HepG2 (cell line): ENCODE results near the gene HNRNPUL1. TPM values are rescaled to one million over a fixed set of nuclear protein-coding genes. Genes with fewer than 3 reads are reported as not detected.

Experiments
- KDM4B ChIP-seq: sonication (generic); formaldehyde crosslinking; IDR thresholded peaks from 2 replicates; pipeline ENCODE4 v1.4.0; 2020; ENCODE audit warnings: missing genetic modification reagents
- KDM5A ChIP-seq: fragments of 200-600 bp; sonication (generic); IDR thresholded peaks from 2 replicates; pipeline ENCODE4 v1.7.0; 2018; ENCODE audit warnings: antibody characterized with exemption, mild to moderate bottlenecking, low read length, borderline replicate concordance
- NFKBIZ ChIP-seq: IDR thresholded peaks from 2 replicates; pipeline ENCODE4 v1.6.1; 2018; ENCODE audit warnings: missing genetic modification reagents, missing compliant biosample characterization
- RARA ChIP-seq: IDR thresholded peaks from 2 replicates; pipeline ENCODE4 v1.6.1; 2016; ENCODE audit warnings: missing genetic modification reagents, missing compliant biosample characterization
- REXO4 ChIP-seq: sonication (generic); formaldehyde crosslinking; IDR thresholded peaks from 2 replicates; pipeline ENCODE4 v1.8.0; 2022; ENCODE audit warnings: missing genetic modification reagents, mild to moderate bottlenecking, borderline replicate concordance
- SIX1 ChIP-seq: sonication (generic); formaldehyde crosslinking; IDR thresholded peaks from 2 replicates; pipeline ENCODE4 v1.4.0; 2020; ENCODE audit warnings: missing genetic modification reagents, borderline replicate concordance
- ZNF460 ChIP-seq: sonication (generic); formaldehyde crosslinking; IDR thresholded peaks from 2 replicates; pipeline ENCODE4 v1.5.1; 2020; ENCODE audit warnings: missing genetic modification reagents, mild to moderate bottlenecking, borderline replicate concordance
- polyA plus RNA-seq, 8 experiments: library from polyadenylated mRNA; depleted of rRNA in 3 of 8; stranded (reverse) in 7 of 8; unstranded in 1 of 8; fragments of >200 nt; fragmentation: Illumina TruSeq in 4 of 8; extraction: Trizol in 4 of 8; gene quantifications; 2 replicates each; pipeline versions ENCODE4 v1.2.1 to v1.2.3, GENCODE V29; 2011 to 2016; ENCODE audit warnings: low read depth in 4 of 8, missing spikeins in 1 of 8, mixed read lengths in 1 of 8; ENCODE audit not compliant: insufficient read depth in 1 of 8
- total RNA-seq, 5 experiments: library from RNA; depleted of rRNA; stranded (reverse); fragments of >200 nt; fragmentation: Illumina TruSeq; extraction: Trizol; gene quantifications; 2 replicates each; pipeline ENCODE4 v1.2.3, GENCODE V29; 2016; ENCODE audit warnings: low read depth in 1 of 5
- TF ChIP-seq, protein P1 (sequence below): sonication (generic); formaldehyde crosslinking; IDR thresholded peaks from 2 replicates; pipeline ENCODE4 v1.5.1; 2020; ENCODE audit warnings: mild to moderate bottlenecking, missing genetic modification reagents, moderate library complexity
- TF ChIP-seq, protein P2 (sequence below): sonication (generic); formaldehyde crosslinking; IDR thresholded peaks from 2 replicates; pipeline ENCODE4 v1.4.0; 2020; ENCODE audit warnings: missing genetic modification reagents, mild to moderate bottlenecking, borderline replicate concordance
- TF ChIP-seq, protein P3 (sequence below), 2 experiments: IDR thresholded peaks; 2 replicates each; pipeline ENCODE4 v1.6.1; 2011 to 2012; ENCODE audit warnings: low read length in 2 of 2, borderline replicate concordance in 1 of 2, low read depth in 1 of 2, mild to moderate bottlenecking in 1 of 2, moderate library complexity in 1 of 2
- TF ChIP-seq, protein P4 (sequence below): sonication (generic); formaldehyde crosslinking; IDR thresholded peaks from 2 replicates; pipeline ENCODE4 v1.8.1; 2023; ENCODE audit warnings: mild to moderate bottlenecking, inconsistent platforms, moderate library complexity, missing genetic modification reagents, borderline replicate concordance
- TF ChIP-seq, protein P5 (sequence below): sonication (generic); formaldehyde crosslinking; IDR thresholded peaks from 2 replicates; pipeline ENCODE4 v1.5.1; 2020; ENCODE audit warnings: missing genetic modification reagents, mild to moderate bottlenecking, borderline replicate concordance
- TF ChIP-seq, protein P6 (sequence below): IDR thresholded peaks from 2 replicates; pipeline ENCODE4 v1.6.1; 2016; ENCODE audit warnings: missing compliant biosample characterization, missing genetic modification reagents, borderline replicate concordance

Gene HNRNPUL1
- total and polyA plus RNA-seq, 2 of the 13 experiments (the other 11 are each of a cell fraction or from before 2014, with no cell fraction given): 30.9 to 81.7 TPM

DNA sequence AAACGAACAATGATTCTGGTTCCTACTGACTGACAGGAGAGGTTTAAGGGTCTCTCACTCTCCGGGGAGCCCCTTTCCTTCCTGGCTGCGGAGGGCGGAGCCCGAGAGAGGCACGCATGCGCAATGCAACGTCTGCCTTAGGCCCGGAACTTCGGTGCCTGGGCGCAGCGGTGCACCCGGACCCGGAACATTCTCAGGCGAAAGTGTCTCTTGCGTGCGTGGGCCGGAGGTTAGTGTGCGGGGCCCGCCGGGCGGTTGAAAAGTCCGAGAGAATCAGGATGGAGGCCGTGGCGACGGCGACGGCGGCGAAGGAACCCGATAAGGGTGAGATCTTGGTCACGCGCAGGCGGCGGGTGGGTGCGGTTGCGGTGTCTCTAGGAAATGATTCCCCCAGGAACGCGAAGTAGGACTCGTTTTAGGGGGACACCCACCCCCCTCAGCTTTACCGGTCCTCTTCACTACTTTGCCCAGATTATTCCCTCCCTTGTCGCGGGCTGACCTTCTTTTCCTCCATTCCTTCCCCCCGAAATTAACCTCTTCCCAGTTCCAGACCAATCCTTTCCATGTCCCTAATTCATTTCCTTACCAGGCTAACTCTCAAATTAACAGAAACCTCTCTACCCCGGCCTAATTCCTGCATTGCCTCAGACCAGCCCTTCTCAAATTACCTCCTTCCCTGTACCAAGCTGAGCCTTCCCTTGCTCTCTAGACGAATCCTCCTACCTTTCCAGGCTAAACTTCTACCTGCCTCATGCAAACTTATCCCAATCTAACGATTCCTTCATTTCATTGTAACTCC lies 46.1 kb downstream of the HNRNPUL1 start, which contains the start of gene CCDC97 (continued):
- TF ChIP-seq, protein P1, sequence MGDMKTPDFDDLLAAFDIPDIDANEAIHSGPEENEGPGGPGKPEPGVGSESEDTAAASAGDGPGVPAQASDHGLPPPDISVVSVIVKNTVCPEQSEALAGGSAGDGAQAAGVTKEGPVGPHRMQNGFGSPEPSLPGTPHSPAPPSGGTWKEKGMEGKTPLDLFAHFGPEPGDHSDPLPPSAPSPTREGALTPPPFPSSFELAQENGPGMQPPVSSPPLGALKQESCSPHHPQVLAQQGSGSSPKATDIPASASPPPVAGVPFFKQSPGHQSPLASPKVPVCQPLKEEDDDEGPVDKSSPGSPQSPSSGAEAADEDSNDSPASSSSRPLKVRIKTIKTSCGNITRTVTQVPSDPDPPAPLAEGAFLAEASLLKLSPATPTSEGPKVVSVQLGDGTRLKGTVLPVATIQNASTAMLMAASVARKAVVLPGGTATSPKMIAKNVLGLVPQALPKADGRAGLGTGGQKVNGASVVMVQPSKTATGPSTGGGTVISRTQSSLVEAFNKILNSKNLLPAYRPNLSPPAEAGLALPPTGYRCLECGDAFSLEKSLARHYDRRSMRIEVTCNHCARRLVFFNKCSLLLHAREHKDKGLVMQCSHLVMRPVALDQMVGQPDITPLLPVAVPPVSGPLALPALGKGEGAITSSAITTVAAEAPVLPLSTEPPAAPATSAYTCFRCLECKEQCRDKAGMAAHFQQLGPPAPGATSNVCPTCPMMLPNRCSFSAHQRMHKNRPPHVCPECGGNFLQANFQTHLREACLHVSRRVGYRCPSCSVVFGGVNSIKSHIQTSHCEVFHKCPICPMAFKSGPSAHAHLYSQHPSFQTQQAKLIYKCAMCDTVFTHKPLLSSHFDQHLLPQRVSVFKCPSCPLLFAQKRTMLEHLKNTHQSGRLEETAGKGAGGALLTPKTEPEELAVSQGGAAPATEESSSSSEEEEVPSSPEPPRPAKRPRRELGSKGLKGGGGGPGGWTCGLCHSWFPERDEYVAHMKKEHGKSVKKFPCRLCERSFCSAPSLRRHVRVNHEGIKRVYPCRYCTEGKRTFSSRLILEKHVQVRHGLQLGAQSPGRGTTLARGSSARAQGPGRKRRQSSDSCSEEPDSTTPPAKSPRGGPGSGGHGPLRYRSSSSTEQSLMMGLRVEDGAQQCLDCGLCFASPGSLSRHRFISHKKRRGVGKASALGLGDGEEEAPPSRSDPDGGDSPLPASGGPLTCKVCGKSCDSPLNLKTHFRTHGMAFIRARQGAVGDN (CRISPR knock-in tag): peak; percentile 92
- TF ChIP-seq KDM4B (CRISPR knock-in tag): 0 out of 2 replicates have a peak, but pooled peaks have one; percentile 69
- peak; percentile 99 for TF ChIP-seq KDM5A
- peak; percentile 94 for TF ChIP-seq SIX1 (CRISPR knock-in tag)
- TF ChIP-seq, protein P2, sequence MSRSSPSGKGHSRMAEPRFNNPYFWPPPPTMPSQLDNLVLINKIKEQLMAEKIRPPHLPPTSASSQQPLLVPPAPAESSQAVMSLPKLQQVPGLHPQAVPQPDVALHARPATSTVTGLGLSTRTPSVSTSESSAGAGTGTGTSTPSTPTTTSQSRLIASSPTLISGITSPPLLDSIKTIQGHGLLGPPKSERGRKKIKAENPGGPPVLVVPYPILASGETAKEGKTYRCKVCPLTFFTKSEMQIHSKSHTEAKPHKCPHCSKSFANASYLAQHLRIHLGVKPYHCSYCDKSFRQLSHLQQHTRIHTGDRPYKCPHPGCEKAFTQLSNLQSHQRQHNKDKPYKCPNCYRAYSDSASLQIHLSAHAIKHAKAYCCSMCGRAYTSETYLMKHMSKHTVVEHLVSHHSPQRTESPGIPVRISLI (CRISPR knock-in tag): peak; percentile 43; the same call in 1 of the 2 replicates
- TF ChIP-seq RARA (CRISPR knock-in tag): peak; percentile 39; the same call in 1 of the 2 replicates
- no peak for TF ChIP-seq REXO4 (CRISPR knock-in tag)
- TF ChIP-seq, protein P3, sequence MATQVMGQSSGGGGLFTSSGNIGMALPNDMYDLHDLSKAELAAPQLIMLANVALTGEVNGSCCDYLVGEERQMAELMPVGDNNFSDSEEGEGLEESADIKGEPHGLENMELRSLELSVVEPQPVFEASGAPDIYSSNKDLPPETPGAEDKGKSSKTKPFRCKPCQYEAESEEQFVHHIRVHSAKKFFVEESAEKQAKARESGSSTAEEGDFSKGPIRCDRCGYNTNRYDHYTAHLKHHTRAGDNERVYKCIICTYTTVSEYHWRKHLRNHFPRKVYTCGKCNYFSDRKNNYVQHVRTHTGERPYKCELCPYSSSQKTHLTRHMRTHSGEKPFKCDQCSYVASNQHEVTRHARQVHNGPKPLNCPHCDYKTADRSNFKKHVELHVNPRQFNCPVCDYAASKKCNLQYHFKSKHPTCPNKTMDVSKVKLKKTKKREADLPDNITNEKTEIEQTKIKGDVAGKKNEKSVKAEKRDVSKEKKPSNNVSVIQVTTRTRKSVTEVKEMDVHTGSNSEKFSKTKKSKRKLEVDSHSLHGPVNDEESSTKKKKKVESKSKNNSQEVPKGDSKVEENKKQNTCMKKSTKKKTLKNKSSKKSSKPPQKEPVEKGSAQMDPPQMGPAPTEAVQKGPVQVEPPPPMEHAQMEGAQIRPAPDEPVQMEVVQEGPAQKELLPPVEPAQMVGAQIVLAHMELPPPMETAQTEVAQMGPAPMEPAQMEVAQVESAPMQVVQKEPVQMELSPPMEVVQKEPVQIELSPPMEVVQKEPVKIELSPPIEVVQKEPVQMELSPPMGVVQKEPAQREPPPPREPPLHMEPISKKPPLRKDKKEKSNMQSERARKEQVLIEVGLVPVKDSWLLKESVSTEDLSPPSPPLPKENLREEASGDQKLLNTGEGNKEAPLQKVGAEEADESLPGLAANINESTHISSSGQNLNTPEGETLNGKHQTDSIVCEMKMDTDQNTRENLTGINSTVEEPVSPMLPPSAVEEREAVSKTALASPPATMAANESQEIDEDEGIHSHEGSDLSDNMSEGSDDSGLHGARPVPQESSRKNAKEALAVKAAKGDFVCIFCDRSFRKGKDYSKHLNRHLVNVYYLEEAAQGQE (IDR thresholded peaks at IDR 0.05; ENCODE audit: borderline replicate concordance in 1 of 2, low read depth in 1 of 2, low read length in 2 of 2): peak in 1 of 2 experiments; percentile 34; a peak in 1 of 4 replicates
- TF ChIP-seq, protein P4, sequence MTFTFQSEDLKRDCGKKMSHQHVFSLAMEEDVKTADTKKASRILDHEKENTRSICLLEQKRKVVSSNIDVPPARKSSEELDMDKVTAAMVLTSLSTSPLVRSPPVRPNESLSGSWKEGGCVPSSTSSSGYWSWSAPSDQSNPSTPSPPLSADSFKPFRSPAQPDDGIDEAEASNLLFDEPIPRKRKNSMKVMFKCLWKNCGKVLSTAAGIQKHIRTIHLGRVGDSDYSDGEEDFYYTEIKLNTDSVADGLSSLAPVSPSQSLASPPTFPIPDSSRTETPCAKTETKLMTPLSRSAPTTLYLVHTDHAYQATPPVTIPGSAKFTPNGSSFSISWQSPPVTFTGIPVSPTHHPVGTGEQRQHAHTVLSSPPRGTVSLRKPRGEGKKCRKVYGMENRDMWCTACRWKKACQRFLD: no peak
- TF ChIP-seq ZNF460 (CRISPR knock-in tag): no peak; the same call in 1 of the 2 replicates
- TF ChIP-seq, protein P5, sequence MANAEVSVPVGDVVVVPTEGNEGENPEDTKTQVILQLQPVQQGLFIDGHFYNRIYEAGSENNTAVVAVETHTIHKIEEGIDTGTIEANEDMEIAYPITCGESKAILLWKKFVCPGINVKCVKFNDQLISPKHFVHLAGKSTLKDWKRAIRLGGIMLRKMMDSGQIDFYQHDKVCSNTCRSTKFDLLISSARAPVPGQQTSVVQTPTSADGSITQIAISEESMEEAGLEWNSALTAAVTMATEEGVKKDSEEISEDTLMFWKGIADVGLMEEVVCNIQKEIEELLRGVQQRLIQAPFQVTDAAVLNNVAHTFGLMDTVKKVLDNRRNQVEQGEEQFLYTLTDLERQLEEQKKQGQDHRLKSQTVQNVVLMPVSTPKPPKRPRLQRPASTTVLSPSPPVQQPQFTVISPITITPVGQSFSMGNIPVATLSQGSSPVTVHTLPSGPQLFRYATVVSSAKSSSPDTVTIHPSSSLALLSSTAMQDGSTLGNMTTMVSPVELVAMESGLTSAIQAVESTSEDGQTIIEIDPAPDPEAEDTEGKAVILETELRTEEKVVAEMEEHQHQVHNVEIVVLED (CRISPR knock-in tag): peak; percentile 71; the same call in 1 of the 2 replicates
- TF ChIP-seq, protein P6, sequence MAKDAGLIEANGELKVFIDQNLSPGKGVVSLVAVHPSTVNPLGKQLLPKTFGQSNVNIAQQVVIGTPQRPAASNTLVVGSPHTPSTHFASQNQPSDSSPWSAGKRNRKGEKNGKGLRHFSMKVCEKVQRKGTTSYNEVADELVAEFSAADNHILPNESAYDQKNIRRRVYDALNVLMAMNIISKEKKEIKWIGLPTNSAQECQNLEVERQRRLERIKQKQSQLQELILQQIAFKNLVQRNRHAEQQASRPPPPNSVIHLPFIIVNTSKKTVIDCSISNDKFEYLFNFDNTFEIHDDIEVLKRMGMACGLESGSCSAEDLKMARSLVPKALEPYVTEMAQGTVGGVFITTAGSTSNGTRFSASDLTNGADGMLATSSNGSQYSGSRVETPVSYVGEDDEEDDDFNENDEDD (CRISPR knock-in tag): no peak
- peak; percentile 65 for TF ChIP-seq NFKBIZ (CRISPR knock-in tag)
